ENCODE data around the gene JAK1.
"Not testable (repeated sequence)": the region's sequence is repeated elsewhere in the genome, so short reads cannot be mapped to it uniquely, and the experiment has no call there.

The JAK1 gene

DNA sequence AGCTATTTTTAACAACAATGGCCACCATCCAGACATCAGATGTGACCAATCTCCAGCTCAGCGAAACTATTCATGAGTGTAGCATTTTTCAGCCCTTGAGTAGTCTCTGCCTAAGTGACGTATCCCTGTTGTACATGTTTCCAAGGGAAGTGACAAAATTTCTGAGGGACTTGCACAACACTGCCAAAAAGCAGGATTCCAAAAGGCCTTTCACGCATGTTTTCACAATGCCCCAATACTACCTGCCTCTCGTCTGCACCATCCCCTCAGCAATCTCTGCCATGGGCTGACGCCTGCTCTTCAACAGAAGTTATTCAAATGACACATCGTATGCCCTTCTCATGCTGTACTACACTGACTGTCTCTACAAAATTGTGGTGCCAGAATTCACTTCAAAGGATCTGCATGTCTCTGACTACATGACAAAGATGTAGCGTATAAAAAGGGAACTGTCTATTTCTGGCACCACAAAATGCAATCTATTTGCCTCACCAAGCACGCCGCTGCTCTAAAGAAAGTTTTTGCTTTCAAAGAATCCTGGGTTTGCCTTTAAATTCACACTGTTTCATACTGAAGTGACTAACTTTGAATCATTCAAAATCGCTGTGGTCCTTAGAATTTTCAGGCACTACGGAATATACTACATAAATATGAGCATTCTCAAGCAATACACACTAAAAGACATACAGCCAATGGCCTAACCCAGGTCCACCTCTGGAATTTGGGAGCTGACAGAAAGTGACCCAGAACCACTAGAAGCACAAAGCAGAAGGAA, 32.9 kb downstream of the JAK1 start:
- H3K4me2 ChIP-seq (ENCODE audit: low read depth, low read length, poor library complexity, severe bottlenecking): no peak overlapping the region
- peaks cover 93% of the 10 kb centered on the region for H3K79me2 ChIP-seq (ENCODE audit: insufficient read depth, low read length)
- no peak overlapping the region for H3K4me3 ChIP-seq (ENCODE audit: low read length, poor library complexity, severe bottlenecking)
- no peaks in the 10 kb centered on the region for H3K9me2 ChIP-seq (replicated peaks; ENCODE audit: low read depth, low read length)
- no peaks in the 10 kb centered on the region for H3K36me3 ChIP-seq (ENCODE audit: insufficient read depth, low read length)
- peaks cover 9% of the 10 kb centered on the region for H3K4me1 ChIP-seq (ENCODE audit: insufficient read depth, low read length, poor library complexity, severe bottlenecking)
- H3K9ac ChIP-seq (ENCODE audit: low read depth, low read length, poor library complexity, severe bottlenecking): no peak overlapping the region
- no peaks in the 10 kb centered on the region for H3K9me3 ChIP-seq (ENCODE audit: insufficient read depth, low read depth, low read length)
- TF ChIP-seq, protein P1, sequence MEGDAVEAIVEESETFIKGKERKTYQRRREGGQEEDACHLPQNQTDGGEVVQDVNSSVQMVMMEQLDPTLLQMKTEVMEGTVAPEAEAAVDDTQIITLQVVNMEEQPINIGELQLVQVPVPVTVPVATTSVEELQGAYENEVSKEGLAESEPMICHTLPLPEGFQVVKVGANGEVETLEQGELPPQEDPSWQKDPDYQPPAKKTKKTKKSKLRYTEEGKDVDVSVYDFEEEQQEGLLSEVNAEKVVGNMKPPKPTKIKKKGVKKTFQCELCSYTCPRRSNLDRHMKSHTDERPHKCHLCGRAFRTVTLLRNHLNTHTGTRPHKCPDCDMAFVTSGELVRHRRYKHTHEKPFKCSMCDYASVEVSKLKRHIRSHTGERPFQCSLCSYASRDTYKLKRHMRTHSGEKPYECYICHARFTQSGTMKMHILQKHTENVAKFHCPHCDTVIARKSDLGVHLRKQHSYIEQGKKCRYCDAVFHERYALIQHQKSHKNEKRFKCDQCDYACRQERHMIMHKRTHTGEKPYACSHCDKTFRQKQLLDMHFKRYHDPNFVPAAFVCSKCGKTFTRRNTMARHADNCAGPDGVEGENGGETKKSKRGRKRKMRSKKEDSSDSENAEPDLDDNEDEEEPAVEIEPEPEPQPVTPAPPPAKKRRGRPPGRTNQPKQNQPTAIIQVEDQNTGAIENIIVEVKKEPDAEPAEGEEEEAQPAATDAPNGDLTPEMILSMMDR (conservative IDR thresholded peaks at IDR 0.05; ENCODE audit: low read length): no peak
- no peak for TF ChIP-seq EZH2phosphoT487 (IDR thresholded peaks at IDR 0.05; ENCODE audit: borderline replicate concordance)
- H3F3A ChIP-seq (ENCODE audit: low read depth): no peaks in the 10 kb centered on the region
- H3K27me3 ChIP-seq (ENCODE audit: insufficient read depth, low read length, poor library complexity, severe bottlenecking): no peaks in the 10 kb centered on the region
- peaks cover 67% of the 10 kb centered on the region for H4K20me1 ChIP-seq (ENCODE audit: insufficient read depth, low read length, poor library complexity, severe bottlenecking)
- no peak overlapping the region for H2AFZ ChIP-seq (ENCODE audit: low read length)

- no peaks in the 10 kb centered on the region for H3K9me2 ChIP-seq (replicated peaks; ENCODE audit: low read depth, low read length)
- H3K4me2 ChIP-seq (ENCODE audit: low read depth, low read length, poor library complexity, severe bottlenecking): no peak overlapping the region
- H3K27me3 ChIP-seq (ENCODE audit: insufficient read depth, low read length, poor library complexity, severe bottlenecking): no peaks in the 10 kb centered on the region
- H3K9me3 ChIP-seq (ENCODE audit: insufficient read depth, low read depth, low read length): no peaks in the 10 kb centered on the region
- no peaks in the 10 kb centered on the region for H3K36me3 ChIP-seq (ENCODE audit: insufficient read depth, low read length)
- no peak overlapping the region for H2AFZ ChIP-seq (ENCODE audit: low read length)
- peaks cover 15% of the 10 kb centered on the region for H3K4me1 ChIP-seq (ENCODE audit: insufficient read depth, low read length, poor library complexity, severe bottlenecking)
- TF ChIP-seq EZH2phosphoT487 (IDR thresholded peaks at IDR 0.05; ENCODE audit: borderline replicate concordance): no peak
- TF ChIP-seq, protein P1 (conservative IDR thresholded peaks at IDR 0.05; ENCODE audit: low read length): no peak
- H4K20me1 ChIP-seq (ENCODE audit: insufficient read depth, low read length, poor library complexity, severe bottlenecking): peaks cover 71% of the 10 kb centered on the region
- no peak overlapping the region for H3K4me3 ChIP-seq (ENCODE audit: low read length, poor library complexity, severe bottlenecking)
- no peak overlapping the region for H3K9ac ChIP-seq (ENCODE audit: low read depth, low read length, poor library complexity, severe bottlenecking)
- peaks cover 93% of the 10 kb centered on the region for H3K79me2 ChIP-seq (ENCODE audit: insufficient read depth, low read length)
- H3F3A ChIP-seq (ENCODE audit: low read depth): no peaks in the 10 kb centered on the region
Observed at GRCh38 chr1:64932962-64933295, 33.4 kb downstream of the JAK1 start.

- Histone ChIP-seq H3K79me2 (ENCODE audit: insufficient read depth, low read length) (peaks cover 93% of the 10 kb centered on the region), H3K4me1 (ENCODE audit: insufficient read depth, low read length, poor library complexity, severe bottlenecking) (peaks cover 29% of the 10 kb centered on the region), H4K20me1 (ENCODE audit: insufficient read depth, low read length, poor library complexity, severe bottlenecking) (peaks cover 77% of the 10 kb centered on the region)
- H3K9ac ChIP-seq (ENCODE audit: low read depth, low read length, poor library complexity, severe bottlenecking); H3K36me3 ChIP-seq (ENCODE audit: insufficient read depth, low read length); H3K27me3 ChIP-seq (ENCODE audit: insufficient read depth, low read length, poor library complexity, severe bottlenecking); H3F3A ChIP-seq (ENCODE audit: low read depth); H3K4me2 ChIP-seq (ENCODE audit: low read depth, low read length, poor library complexity, severe bottlenecking); H3K4me3 ChIP-seq (ENCODE audit: low read length, poor library complexity, severe bottlenecking); H2AFZ ChIP-seq (ENCODE audit: low read length); H3K9me2 ChIP-seq (replicated peaks; ENCODE audit: low read depth, low read length); H3K9me3 ChIP-seq (ENCODE audit: insufficient read depth, low read depth, low read length): not testable (repeated sequence)
Observed at GRCh38 chr1:64930640-64931039, 35.7 kb downstream of the JAK1 start.

DNA sequence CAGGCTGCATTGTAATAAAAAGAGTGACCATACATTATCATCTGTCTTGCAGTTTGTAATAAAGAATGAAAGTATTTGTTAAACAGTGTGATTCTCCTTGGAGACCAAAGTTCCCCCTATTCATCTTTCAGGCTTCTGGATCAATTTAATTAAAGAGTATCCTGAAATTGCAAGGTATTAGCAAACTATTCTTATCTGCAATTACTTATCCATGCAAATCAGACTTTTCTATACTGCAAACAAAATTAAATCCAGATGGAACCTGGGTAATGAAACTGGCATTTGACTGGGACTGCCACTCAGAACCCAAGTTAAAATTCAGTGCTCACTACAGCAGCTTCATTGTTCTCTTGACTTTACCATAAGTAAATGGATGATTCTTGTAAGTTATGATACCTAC, 37.1 kb downstream of the JAK1 start:
- H3K9me3 ChIP-seq (ENCODE audit: insufficient read depth, low read depth, low read length): no peaks in the 10 kb centered on the region
- H3K27me3 ChIP-seq (ENCODE audit: insufficient read depth, low read length, poor library complexity, severe bottlenecking): no peaks in the 10 kb centered on the region
- peaks cover 37% of the 10 kb centered on the region for H3K4me1 ChIP-seq (ENCODE audit: insufficient read depth, low read length, poor library complexity, severe bottlenecking)
- no peaks in the 10 kb centered on the region for H3F3A ChIP-seq (ENCODE audit: low read depth)
- TF ChIP-seq EZH2phosphoT487 (IDR thresholded peaks at IDR 0.05; ENCODE audit: borderline replicate concordance): no peak
- TF ChIP-seq, protein P1 (conservative IDR thresholded peaks at IDR 0.05; ENCODE audit: low read length): no peak
- H3K9me2 ChIP-seq (replicated peaks; ENCODE audit: low read depth, low read length): no peaks in the 10 kb centered on the region
- H2AFZ ChIP-seq (ENCODE audit: low read length): no peak overlapping the region
- peaks cover 93% of the 10 kb centered on the region for H3K79me2 ChIP-seq (ENCODE audit: insufficient read depth, low read length)
- no peak overlapping the region for H3K9ac ChIP-seq (ENCODE audit: low read depth, low read length, poor library complexity, severe bottlenecking)
- H3K36me3 ChIP-seq (ENCODE audit: insufficient read depth, low read length): no peaks in the 10 kb centered on the region
- peaks cover 72% of the 10 kb centered on the region for H4K20me1 ChIP-seq (ENCODE audit: insufficient read depth, low read length, poor library complexity, severe bottlenecking)
- no peak overlapping the region for H3K4me3 ChIP-seq (ENCODE audit: low read length, poor library complexity, severe bottlenecking)
- H3K4me2 ChIP-seq (ENCODE audit: low read depth, low read length, poor library complexity, severe bottlenecking): peak overlapping the region; percentile 13

All from Loucy (cell line).